HEK293 (cell line): ENCODE results near the gene BMPR2.
A peak's percentile ranks its signal among the peaks of the same experiment; 100 is the strongest.

Experiments
- CTCF ChIA-PET: fragments of 350-600 bp; formaldehyde crosslinking; extraction: SDS; loops from one replicate; lab custom pipeline; 2021; ENCODE audit warnings: antibody characterized with exemption; lab: Yijun Ruan, JAX
- POLR2A ChIA-PET: fragments of 300-600 bp; formaldehyde crosslinking; extraction: SDS; loops from one replicate; lab custom pipeline; 2020; ENCODE audit warnings: antibody characterized with exemption, inconsistent platforms; lab: Yijun Ruan, JAX
- H3K27ac ChIP-seq: fragments of 200-500 bp; sonication (Bioruptor generic); 2 replicates; pipeline ENCODE4 v1.5.1; 2014; ENCODE audit warnings: low read depth, low read length, control low read depth, inconsistent platforms; ENCODE audit errors: extremely low read depth
- H3K36me3 ChIP-seq, 2 experiments: fragments of 200-500 bp in 1 of 2; sonication (Bioruptor generic) in 1 of 2; 1 replicate in 1 of 2; 2 replicates in 1 of 2; pipeline ENCODE4 v1.5.1; 2014 to 2017; ENCODE audit warnings: inconsistent platforms in 2 of 2, low read length in 2 of 2; ENCODE audit not compliant: control insufficient read depth in 2 of 2, insufficient read depth in 1 of 2
- H3K4me1 ChIP-seq: fragments of 200-500 bp; sonication (Bioruptor generic); 2 replicates; pipeline ENCODE4 v1.5.1; 2014; ENCODE audit warnings: mild to moderate bottlenecking, low read length, inconsistent platforms; ENCODE audit not compliant: control insufficient read depth, insufficient read depth
- H3K4me3 ChIP-seq: 2 replicates; pipeline ENCODE4 v1.5.1; 2011; ENCODE audit warnings: low read depth, mild to moderate bottlenecking, control low read depth, low read length, moderate library complexity
- H3K9me3 ChIP-seq: fragments of 200-500 bp; sonication (Bioruptor generic); 2 replicates; pipeline ENCODE4 v1.5.1; 2014; ENCODE audit warnings: low read depth, low read length, inconsistent platforms; ENCODE audit not compliant: control insufficient read depth, insufficient read depth
- BCL11B ChIP-seq: fragments of 450-650 bp; formaldehyde crosslinking; IDR thresholded peaks from 2 replicates; pipeline ENCODE4 v1.5.1; 2016; ENCODE audit warnings: low read depth, missing biosample characterization, missing genetic modification characterization
- FEZF1 ChIP-seq: fragments of 450-650 bp; formaldehyde crosslinking; IDR thresholded peaks from 2 replicates; pipeline ENCODE4 v1.5.1; 2016; ENCODE audit warnings: missing biosample characterization, missing genetic modification characterization
- HOXA7 ChIP-seq: sonication (generic); formaldehyde crosslinking; IDR thresholded peaks from 2 replicates; pipeline ENCODE4 v1.8.1; 2022; ENCODE audit warnings: missing genetic modification reagents, borderline replicate concordance
- KLF10 ChIP-seq: fragments of 450-650 bp; IDR thresholded peaks from 2 replicates; pipeline ENCODE4 v1.5.1; 2018; ENCODE audit warnings: missing biosample characterization, mild to moderate bottlenecking, missing genetic modification characterization
- MZF1 ChIP-seq: fragments of 450-650 bp; formaldehyde crosslinking; IDR thresholded peaks from 2 replicates; pipeline ENCODE4 v1.5.1; 2017; ENCODE audit warnings: missing biosample characterization, missing genetic modification characterization, borderline replicate concordance
- OVOL3 ChIP-seq: fragments of 450-650 bp; formaldehyde crosslinking; IDR thresholded peaks from 2 replicates; pipeline ENCODE4 v1.5.1; 2016; ENCODE audit warnings: missing biosample characterization, missing genetic modification characterization
- REPIN1 ChIP-seq: fragments of 450-650 bp; formaldehyde crosslinking; IDR thresholded peaks from 2 replicates; pipeline ENCODE4 v1.5.1; 2017; ENCODE audit warnings: missing biosample characterization, missing genetic modification characterization, low read depth
- SALL2 ChIP-seq: fragments of 450-650 bp; formaldehyde crosslinking; IDR thresholded peaks from 2 replicates; pipeline ENCODE4 v1.5.0; 2017; ENCODE audit warnings: missing biosample characterization, mild to moderate bottlenecking, missing genetic modification characterization, borderline replicate concordance
- SCRT1 ChIP-seq: fragments of 450-650 bp; formaldehyde crosslinking; IDR thresholded peaks from 2 replicates; pipeline ENCODE4 v1.5.1; 2016; ENCODE audit warnings: missing biosample characterization, missing genetic modification characterization, borderline replicate concordance
- TCF7L2 ChIP-seq: IDR thresholded peaks from 2 replicates; pipeline ENCODE4 v1.6.1; 2011; ENCODE audit warnings: low read depth, mild to moderate bottlenecking, inconsistent platforms, low read length, moderate library complexity, borderline replicate concordance
- ZNF138 ChIP-seq: fragments of 450-650 bp; formaldehyde crosslinking; IDR thresholded peaks from 2 replicates; pipeline ENCODE4 v1.5.1; 2016; ENCODE audit warnings: missing biosample characterization, missing genetic modification characterization, borderline replicate concordance
- ZNF211 ChIP-seq: fragments of 450-650 bp; formaldehyde crosslinking; IDR thresholded peaks from 2 replicates; pipeline ENCODE4 v1.5.1; 2016; ENCODE audit warnings: low read depth, missing biosample characterization, missing genetic modification characterization
- ZNF214 ChIP-seq: fragments of 450-650 bp; formaldehyde crosslinking; IDR thresholded peaks from 2 replicates; pipeline ENCODE4 v1.5.1; 2017; ENCODE audit warnings: missing biosample characterization, mild to moderate bottlenecking, missing genetic modification characterization, borderline replicate concordance
- ZNF311 ChIP-seq: fragments of 450-650 bp; formaldehyde crosslinking; IDR thresholded peaks from 2 replicates; pipeline ENCODE4 v1.5.1; 2017; ENCODE audit warnings: missing biosample characterization, missing genetic modification characterization, borderline replicate concordance
- ZNF549 ChIP-seq: fragments of 450-650 bp; IDR thresholded peaks from 2 replicates; pipeline ENCODE4 v1.5.1; 2018; ENCODE audit warnings: missing biosample characterization, missing genetic modification characterization, mild to moderate bottlenecking, inconsistent platforms, moderate library complexity
- ZNF560 ChIP-seq: fragments of 450-650 bp; formaldehyde crosslinking; IDR thresholded peaks from 2 replicates; pipeline ENCODE4 v1.5.1; 2017; ENCODE audit warnings: missing biosample characterization, missing genetic modification characterization, borderline replicate concordance
- ZNF596 ChIP-seq: fragments of 450-650 bp; IDR thresholded peaks from 2 replicates; pipeline ENCODE4 v1.5.0; 2018; ENCODE audit warnings: missing biosample characterization, mild to moderate bottlenecking, missing genetic modification characterization, moderate library complexity
- ZNF610 ChIP-seq: fragments of 450-650 bp; formaldehyde crosslinking; IDR thresholded peaks from 2 replicates; pipeline ENCODE4 v1.5.1; 2016; ENCODE audit warnings: missing biosample characterization, missing genetic modification characterization, borderline replicate concordance
- ZNF639 ChIP-seq: fragments of 450-650 bp; formaldehyde crosslinking; IDR thresholded peaks from 2 replicates; pipeline ENCODE4 v1.5.1; 2016; ENCODE audit warnings: missing biosample characterization, missing genetic modification characterization
- ZNF692 ChIP-seq: fragments of 450-650 bp; formaldehyde crosslinking; IDR thresholded peaks from 2 replicates; pipeline ENCODE4 v1.5.1; 2016; ENCODE audit warnings: missing biosample characterization, missing genetic modification characterization
- TF ChIP-seq, protein P1 (sequence below): fragments of 450-650 bp; formaldehyde crosslinking; optimal IDR thresholded peaks from 2 replicates; pipeline ENCODE3; 2016; ENCODE audit warnings: missing biosample characterization, mild to moderate bottlenecking, missing genetic modification characterization

BMPR2 gene

GRCh38 chr2:202406445-202406978 lies 30.4 kb downstream of the BMPR2 start:
- H3K4me3 ChIP-seq: no peak overlapping the region
- ChIA-PET POLR2A (no interaction called here), CTCF (interaction anchor here (0.6 kb wide), 1 partner anchor 120 kb away, joined by 3 read pairs; no protein-coding TSS in a partner anchor)
- no peaks in the 10 kb centered on the region; a peak in 1 of 3 replicates for H3K36me3 ChIP-seq
- H3K9me3 ChIP-seq: no peaks in the 10 kb centered on the region
- no peak overlapping the region for H3K27ac ChIP-seq
- TF ChIP-seq FEZF1 (tag by site-specific recombination) (peak; percentile 90), OVOL3 (tag by site-specific recombination) (no peak)
- TF ChIP-seq, all 188 proteins: peak for 1
- no peaks in the 10 kb centered on the region for H3K4me1 ChIP-seq

DNA sequence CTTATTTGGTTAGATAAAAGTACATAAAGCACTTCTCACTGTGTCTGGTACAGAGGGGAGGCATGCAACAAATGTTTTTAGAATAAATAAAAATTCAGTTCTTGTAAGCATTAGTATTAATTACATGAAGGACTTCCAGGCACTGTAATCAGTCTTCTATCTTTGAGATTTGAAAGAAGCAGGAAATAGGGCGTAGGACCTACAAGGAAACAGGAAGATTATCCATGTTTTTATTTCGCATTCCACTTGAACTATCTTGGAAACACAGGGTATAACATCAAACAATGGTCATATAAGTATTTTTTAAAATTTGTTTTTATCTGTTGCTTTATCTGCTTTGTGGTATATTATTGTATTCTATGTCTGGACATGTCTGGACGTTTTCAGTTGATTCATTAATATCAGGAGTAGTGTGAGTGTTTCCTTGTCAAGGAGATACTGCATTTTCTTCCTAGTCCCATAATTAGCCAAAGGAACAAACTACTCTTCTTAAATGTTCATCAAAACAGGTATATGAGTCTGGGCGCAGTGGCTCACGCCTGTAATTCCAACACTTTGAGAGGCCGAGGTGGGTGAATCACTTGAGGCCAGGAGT lies 32.5 kb downstream of the BMPR2 start:
- TF ChIP-seq ZNF692 (tag by site-specific recombination): no peak
- no peak for TF ChIP-seq SALL2
- TF ChIP-seq TCF7L2: 0 out of 2 replicates have a peak, but pooled peaks have one; percentile 19
- TF ChIP-seq, all 188 proteins: peak for 1
- Histone ChIP-seq H3K27ac (no peak overlapping the region), H3K4me3 (no peak overlapping the region), H3K4me1 (no peaks in the 10 kb centered on the region), H3K36me3 (no peaks in the 10 kb centered on the region; a peak in 1 of 3 replicates), H3K9me3 (no peaks in the 10 kb centered on the region)
- ChIA-PET POLR2A (no interaction called here), CTCF (interaction anchor here (0.6 kb wide), 1 partner anchor 1215 kb away, joined by 4 read pairs; no protein-coding TSS in a partner anchor)

DNA sequence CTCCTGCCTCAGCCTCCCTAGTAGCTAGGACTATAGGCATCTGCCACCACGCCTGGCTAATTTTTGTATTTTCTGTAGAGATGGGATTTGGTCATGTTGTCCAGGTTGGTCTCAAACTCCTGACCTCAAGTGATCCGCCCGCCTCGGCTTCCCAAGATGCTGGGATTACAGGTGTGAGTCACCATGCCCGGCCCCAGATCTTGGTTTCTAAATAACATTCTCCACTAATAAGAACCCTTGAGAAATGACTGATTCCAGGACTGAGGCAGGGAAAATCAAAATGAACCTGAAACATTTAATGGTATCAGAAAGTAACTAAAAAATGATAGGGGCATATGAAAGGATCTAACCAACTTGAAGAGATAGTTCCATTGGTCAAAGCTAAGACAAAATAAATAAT lies 34.0 kb downstream of the BMPR2 start:
- Histone ChIP-seq H3K27ac (no peak overlapping the region), H3K36me3 (no peaks in the 10 kb centered on the region), H3K4me1 (no peaks in the 10 kb centered on the region), H3K4me3 (no peak overlapping the region), H3K9me3 (no peaks in the 10 kb centered on the region)
- TF ChIP-seq ZNF138 (tag by site-specific recombination) (no peak), ZNF610 (tag by site-specific recombination) (no peak), ZNF311 (no peak), HOXA7 (CRISPR knock-in tag) (no peak), ZNF560 (no peak), ZNF639 (tag by site-specific recombination) (no peak)
- TF ChIP-seq, protein P1, sequence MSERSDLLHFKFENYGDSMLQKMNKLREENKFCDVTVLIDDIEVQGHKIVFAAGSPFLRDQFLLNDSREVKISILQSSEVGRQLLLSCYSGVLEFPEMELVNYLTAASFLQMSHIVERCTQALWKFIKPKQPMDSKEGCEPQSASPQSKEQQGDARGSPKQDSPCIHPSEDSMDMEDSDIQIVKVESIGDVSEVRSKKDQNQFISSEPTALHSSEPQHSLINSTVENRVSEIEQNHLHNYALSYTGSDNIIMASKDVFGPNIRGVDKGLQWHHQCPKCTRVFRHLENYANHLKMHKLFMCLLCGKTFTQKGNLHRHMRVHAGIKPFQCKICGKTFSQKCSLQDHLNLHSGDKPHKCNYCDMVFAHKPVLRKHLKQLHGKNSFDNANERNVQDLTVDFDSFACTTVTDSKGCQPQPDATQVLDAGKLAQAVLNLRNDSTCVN (tag by site-specific recombination): no peak
- ChIA-PET CTCF (no interaction called here), POLR2A (no interaction called here)

DNA sequence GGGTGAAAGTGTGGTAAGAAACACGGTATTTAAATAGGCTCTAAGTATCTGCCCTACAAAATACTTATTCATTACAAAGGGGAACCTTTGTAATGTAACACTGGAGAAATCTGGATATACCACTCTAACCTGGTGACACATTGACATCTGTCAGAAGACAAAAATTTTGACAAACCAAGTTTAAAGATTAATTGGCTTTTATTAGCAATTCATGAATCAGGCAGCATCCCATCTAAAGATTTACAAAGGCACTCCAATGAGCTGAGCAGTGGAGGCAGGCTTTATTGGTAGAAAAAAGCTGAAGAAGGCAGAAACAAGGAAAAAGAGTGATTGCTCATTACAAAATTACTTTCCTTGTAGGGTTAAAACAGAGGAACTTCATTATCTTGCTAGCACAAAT lies 35.0 kb downstream of the BMPR2 start:
- Histone ChIP-seq H3K4me1 (no peaks in the 10 kb centered on the region), H3K27ac (no peak overlapping the region), H3K9me3 (no peaks in the 10 kb centered on the region), H3K4me3 (no peak overlapping the region), H3K36me3 (no peaks in the 10 kb centered on the region)
- ChIA-PET POLR2A (no interaction called here), CTCF (no interaction called here)
- TF ChIP-seq KLF10 (tag by site-specific recombination) (no peak), ZNF596 (tag by site-specific recombination) (no peak), BCL11B (no peak), REPIN1 (no peak), MZF1 (tag by site-specific recombination) (no peak), ZNF214 (tag by site-specific recombination) (no peak), ZNF549 (peak; percentile 96), ZNF211 (tag by site-specific recombination) (no peak), SCRT1 (tag by site-specific recombination) (no peak)
